HK-2 (cell line): ENCODE results near the gene FOXO3B.
"Not testable (repeated sequence)": the region's sequence is repeated elsewhere in the genome, so short reads cannot be mapped to it uniquely, and the experiment has no call there.

Experiments
- DNase-seq: peaks from one replicate; pipeline ENCODE4 v3.0.0-alpha.2; 2018; ENCODE audit not compliant: unreplicated experiment

Gene FOXO3B

GRCh38 chr17:18681767-18682571 lies at the start of gene FOXO3B:
FOXO3B (minus strand) TSS chr17:18682314; CDS start chr17:18681651, 663 bp downstream.
- DNase-seq: peak; percentile 90

DNA sequence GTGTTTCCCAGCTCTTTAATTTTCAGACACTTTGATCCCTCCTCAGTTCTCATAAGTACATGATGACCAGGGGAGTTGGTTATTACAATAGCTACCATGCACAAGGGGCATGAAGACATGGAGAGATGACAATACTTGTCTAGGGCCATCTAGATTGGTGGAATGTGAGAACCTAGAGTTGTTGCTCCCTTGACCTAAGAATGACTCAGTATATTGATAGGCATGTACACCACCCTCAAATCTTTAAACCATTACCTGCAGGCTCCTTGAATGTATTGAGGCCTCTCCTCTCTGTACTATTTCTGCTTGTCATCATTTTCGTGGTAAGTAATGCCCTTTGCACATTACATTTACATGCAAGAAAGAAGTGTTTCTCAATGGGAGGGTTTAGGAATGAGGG lies 41.4 kb upstream of the FOXO3B start:
- not testable (repeated sequence) for DNase-seq

DNA sequence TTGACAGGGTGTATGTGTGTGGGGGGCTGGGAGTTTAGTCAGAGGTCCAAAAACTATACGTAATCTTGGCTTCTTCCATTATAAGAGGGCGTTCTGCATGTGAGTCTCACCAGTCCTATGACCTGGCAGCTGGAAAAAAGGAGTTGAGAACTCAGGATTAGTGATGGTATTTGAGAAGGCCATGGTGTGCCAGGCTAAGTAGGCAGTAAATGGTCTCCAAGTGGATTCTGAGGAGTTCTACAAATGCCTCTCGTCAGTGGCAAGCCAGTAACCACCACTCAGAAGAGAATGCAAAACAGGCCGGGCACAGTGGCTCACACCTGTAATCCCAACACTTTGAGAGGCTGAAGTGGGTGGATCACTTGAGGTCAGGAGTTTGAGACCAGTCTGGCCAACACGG lies 40.5 kb upstream of the FOXO3B start:
- DNase-seq: not testable (repeated sequence)

GRCh38 chr17:18721775-18722547 lies 39.8 kb upstream of the FOXO3B start:
- not testable (repeated sequence) for DNase-seq

GRCh38 chr17:18719428-18720110 lies 37.5 kb upstream of the FOXO3B start:
- not testable (repeated sequence) for DNase-seq

DNA sequence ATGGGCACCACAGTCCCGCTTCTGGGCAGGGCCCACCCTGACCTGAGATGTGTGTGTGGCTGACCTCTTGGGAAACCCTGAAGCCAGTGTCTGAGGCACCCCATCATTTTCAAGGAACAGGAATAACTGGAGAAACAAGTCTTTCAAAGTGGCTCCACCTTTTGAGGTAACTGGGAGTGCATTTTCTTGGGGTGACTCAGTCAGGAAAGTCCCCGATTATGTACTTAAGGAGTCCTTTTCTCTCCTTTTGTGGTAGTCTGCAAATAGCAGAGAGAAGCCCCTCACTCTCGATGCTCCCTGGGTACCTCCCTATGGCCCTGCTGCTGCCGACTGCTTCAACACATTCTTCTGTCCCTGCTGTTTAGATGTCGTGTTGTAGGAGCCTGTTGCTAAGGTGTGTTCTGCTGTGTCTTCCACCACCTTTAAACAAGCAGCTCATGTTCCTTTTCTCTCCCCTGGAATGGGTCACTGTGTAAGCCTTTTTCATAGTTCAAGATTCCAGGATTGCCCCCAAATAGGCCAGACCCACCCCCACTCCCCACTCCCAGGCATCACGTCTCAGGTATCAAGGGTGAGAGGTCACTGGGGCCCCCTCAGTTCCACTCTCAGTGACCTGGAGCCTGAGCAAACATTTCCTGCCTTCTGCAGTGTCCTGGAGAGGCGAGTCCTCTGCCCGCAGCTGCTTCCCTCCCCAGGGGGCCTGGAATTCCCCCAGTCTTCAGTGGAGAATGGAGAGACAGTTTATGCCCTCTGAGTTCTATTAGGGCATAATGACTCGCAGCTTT lies 36.7 kb upstream of the FOXO3B start:
- peak; percentile 67 for DNase-seq

DNA sequence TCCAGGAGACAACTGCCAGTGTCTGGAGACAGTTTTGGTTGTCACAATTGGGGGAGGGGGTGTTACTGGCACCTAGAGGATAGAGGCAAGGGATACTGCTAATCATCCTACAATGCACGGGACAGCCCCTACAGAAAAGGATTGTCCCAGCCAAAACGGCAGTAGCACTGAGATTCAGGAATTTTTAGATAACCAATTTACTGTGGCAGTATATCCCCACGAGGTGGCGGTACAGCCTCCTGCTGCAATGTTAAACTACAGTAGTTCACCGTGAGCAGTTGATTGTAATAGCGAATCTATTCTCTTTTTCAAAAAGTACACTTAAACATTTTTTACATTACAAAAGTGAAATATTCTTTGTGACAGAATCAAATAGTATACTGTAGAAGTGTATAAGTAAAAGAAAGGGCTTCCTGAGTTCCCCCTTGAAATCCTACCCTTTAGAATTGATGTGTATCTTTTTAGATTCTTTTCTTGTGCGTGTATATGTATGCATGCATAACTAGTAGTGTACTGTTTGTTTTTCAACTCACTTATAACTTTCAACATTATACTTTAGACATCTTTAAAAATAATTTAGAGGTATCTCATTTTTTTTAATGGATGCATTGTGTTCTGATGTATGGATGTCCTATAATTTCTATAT lies 30.4 kb upstream of the FOXO3B start:
- DNase-seq: peak; percentile 51

DNA sequence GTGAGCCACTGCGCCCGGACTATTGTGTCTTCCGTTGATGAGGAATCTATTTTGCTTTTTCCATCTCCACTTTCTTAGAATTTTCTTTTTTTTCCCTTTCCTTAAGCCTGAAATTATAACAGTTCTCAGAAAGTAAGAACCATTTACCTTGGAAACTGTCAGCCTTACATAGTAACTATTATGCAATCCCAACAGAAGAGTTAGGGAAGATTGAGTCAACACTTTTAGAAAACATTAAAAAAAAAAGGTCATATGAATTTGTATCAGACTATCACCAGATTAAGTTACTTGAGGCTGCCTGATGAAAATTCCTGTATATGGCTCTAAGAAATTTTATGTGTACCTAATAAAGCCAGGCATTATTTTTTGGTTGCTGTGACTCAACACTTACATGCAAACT lies 26.1 kb upstream of the FOXO3B start:
- DNase-seq: not testable (repeated sequence)

DNA sequence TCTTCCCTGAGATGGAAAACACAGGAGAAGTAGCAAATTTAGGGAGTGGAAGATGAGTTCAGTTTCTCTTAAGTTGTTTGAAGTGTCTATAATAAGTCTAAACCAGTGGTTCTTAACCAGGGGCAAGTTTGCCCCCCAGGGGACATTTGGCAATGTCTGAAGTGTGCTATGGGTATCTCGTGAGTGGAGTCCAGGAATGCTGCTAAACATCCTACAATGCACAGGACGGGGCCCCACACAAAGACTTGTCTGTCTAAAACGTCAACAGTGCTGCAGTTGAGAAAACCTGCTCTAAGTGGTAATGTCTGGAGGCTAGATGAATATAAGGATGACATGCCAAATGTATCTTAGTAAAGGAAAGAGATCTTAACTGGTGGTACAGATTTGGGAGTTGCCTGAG lies 23.8 kb upstream of the FOXO3B start:
- DNase-seq: not testable (repeated sequence)

DNA sequence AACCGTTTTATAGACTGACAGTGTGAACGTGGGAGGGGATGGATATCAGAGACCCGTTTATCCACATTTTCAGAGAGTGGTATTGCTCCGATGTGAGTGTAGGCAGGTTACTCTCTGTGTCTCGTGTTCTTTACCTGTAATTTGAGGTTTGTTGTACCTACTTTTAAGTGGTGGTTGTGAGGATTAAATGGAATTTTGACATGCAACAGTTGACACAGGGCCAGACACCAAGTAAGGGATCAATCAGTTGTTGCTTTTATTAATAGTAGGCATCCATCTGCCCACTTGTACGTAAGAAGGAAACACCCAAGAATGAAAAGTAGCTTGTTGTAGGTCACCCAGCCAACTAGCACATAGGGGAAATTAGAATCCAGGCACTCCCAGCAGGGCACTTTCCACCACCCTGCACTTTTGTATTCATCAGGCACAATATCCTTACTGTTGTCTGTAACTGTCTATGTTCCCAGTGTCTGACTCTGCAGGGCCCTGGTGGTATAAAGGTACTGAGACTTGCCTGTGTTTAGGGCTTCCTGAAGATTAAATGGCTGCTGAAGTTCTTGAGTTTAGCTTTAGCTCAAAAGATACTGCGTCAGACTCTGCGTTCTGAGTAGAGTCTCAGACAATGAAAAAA lies 16.5 kb upstream of the FOXO3B start:
- not testable (repeated sequence) for DNase-seq

- not testable (repeated sequence) for DNase-seq
Observed at GRCh38 chr17:18695143-18695542, 13.0 kb upstream of the FOXO3B start.

DNA sequence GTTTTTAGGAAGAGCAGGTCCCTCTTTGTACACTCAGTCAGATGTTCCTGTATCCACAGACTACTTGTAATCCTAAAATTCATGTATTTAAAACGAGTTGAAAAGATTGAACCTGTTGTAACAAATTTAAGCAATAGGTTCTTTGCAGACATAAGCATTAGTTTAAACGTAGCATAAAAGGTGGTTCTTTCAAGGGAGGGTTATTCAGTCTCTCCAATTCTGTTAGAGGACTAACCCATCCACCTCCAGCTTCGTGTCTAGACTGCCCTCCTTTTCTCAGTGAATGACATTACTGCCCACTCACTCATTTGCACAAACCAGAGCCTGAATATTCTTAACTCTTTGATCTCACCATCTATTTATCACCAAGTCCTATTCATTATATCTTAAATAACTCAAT lies 554 bp upstream of the FOXO3B start:
- DNase-seq: not testable (repeated sequence)

- not testable (repeated sequence) for DNase-seq
Observed at GRCh38 chr17:18677381-18677780, 4.7 kb downstream of the FOXO3B start.

DNA sequence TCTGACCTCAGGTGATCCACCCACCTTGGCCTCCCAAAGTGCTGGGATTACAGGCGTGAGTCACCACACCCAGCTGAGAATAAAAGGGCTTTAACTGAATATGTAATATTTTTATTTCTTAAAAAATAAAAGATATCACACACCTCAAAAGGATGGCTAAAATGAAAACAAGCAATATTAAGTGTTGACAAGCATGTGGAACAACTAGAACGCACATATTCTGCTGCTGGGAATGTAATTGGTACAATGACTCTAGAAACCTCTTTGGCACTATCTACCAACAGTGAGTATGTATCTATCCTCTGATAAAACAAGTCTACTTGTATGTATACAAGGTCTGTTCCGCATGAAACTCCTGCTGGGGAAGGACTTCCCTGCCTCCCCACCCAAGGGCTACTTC lies 5.2 kb downstream of the FOXO3B start:
- not testable (repeated sequence) for DNase-seq

- not testable (repeated sequence) for DNase-seq
Observed at GRCh38 chr17:18672395-18673227, 9.5 kb downstream of the FOXO3B start.

DNA sequence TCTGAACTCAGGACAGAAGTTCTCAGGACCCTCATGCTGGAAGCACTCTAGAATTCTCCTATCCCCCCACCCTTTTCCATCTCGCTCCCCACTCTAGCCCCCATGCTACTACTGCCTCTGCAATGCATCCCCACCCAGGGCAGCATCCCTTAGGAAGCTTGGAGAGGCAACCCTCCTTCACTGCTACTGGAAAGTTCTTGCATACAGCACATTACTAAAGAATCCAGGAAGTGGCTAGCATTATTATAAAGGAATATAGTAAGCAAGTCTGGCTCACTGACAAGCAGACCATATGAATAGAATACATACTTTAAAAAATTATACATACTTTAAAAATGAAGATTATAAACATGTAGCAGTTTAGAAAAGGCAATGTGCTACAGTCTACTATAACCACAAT lies 13.5 kb downstream of the FOXO3B start:
- not testable (repeated sequence) for DNase-seq

GRCh38 chr17:18667535-18667934 lies 14.6 kb downstream of the FOXO3B start:
- DNase-seq: not testable (repeated sequence)

- not testable (repeated sequence) for DNase-seq
Observed at GRCh38 chr17:18666326-18666725, 15.8 kb downstream of the FOXO3B start.

DNA sequence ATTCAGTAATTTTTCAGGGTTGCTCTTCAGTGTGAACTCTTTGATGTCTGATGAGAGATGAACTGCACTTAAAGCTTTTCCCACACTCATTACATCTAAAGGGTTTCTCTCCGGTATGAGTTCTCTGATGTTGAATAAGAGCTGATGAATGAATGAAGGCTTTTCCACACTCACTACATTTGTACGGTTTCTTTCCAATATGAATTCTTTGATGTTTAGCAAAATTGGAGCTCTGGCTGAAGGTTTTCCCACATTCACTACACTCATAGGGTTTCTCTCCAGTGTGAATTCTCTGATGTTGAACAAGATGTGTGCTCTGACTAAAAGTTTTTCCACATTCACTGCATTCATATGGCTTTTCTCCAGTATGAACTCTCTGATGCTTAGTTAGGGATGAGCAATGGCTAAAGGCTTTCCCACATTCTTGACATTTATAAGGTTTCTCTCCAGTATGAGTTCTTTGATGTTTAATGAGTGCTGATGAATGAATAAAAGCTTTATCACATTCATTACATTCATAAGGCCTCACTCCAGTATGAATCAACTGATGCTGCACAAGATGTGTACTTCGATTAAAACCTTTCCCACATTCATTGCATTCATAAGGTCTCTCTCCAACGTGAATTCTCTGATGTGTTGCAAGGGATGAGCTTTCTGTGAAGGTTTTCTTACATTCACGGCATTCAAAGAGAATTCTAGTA lies 20.0 kb downstream of the FOXO3B start:
- not testable (repeated sequence) for DNase-seq
